ENCODE measurements around the gene STXBP5L. TPM values are rescaled to one million over a fixed set of nuclear protein-coding genes. Genes with fewer than 3 reads are reported as not detected.

STXBP5L gene
- total RNA-seq, 1 donor from 2014 or later: 2.1 TPM

DNA sequence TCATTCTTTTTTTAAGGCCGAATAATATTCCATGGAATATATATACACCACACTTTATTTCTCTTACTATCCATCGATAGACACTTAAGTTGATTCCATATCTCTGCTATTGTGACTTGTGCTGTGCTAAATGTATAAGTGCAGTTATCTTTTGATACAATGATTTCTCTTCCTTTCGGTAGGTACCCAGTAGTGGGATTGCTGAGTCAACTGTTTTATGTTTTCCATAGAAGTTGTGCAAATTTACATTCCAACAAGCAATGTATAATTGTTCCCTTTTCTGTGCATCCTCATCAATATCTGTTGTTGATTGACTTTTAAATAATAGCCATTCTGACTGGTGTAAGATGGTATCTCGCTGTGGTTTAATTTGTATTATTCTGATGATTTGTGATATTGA, 81.0 kb downstream of the STXBP5L start:
- Histone ChIP-seq H3K9ac (ENCODE audit: low read length) (no peak overlapping the region), H2AFZ (ENCODE audit: low read depth, low read length) (no peak overlapping the region), H4K20me1 (ENCODE audit: insufficient read depth, low read length) (no peaks in the 10 kb centered on the region), H3K9me3 (ENCODE audit: insufficient read depth, low read depth, low read length) (no peaks in the 10 kb centered on the region), H3K4me1 (ENCODE audit: insufficient read depth, low read length) (no peaks in the 10 kb centered on the region), H3K4me3 (ENCODE audit: insufficient read depth, low read depth, low read length) (no peak overlapping the region), H3K27me3 (ENCODE audit: insufficient read depth, low read length) (no peaks in the 10 kb centered on the region), H3K4me2 (ENCODE audit: low read length) (no peak overlapping the region), H3K36me3 (ENCODE audit: insufficient read depth, low read length) (no peaks in the 10 kb centered on the region), H3K27ac (ENCODE audit: low read depth, low read length) (no peak overlapping the region), H3K79me2 (ENCODE audit: insufficient read depth, low read length) (no peaks in the 10 kb centered on the region)
- H3K4me3 Mint-ChIP-seq (ENCODE audit: unreplicated experiment): no peak overlapping the region
- FAIRE-seq: no peak
- TF ChIP-seq, protein P1, sequence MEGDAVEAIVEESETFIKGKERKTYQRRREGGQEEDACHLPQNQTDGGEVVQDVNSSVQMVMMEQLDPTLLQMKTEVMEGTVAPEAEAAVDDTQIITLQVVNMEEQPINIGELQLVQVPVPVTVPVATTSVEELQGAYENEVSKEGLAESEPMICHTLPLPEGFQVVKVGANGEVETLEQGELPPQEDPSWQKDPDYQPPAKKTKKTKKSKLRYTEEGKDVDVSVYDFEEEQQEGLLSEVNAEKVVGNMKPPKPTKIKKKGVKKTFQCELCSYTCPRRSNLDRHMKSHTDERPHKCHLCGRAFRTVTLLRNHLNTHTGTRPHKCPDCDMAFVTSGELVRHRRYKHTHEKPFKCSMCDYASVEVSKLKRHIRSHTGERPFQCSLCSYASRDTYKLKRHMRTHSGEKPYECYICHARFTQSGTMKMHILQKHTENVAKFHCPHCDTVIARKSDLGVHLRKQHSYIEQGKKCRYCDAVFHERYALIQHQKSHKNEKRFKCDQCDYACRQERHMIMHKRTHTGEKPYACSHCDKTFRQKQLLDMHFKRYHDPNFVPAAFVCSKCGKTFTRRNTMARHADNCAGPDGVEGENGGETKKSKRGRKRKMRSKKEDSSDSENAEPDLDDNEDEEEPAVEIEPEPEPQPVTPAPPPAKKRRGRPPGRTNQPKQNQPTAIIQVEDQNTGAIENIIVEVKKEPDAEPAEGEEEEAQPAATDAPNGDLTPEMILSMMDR (IDR thresholded peaks at IDR 0.05; ENCODE audit: insufficient read depth, low read depth, low read length): no peak
- no peak for TF ChIP-seq EZH2 (IDR thresholded peaks at IDR 0.05; ENCODE audit: insufficient read depth, low read length)
- no peak overlapping the region for H3K27ac Mint-ChIP-seq (ENCODE audit: unreplicated experiment)
- no peaks in the 10 kb centered on the region for H3K27me3 Mint-ChIP-seq (ENCODE audit: low read depth, unreplicated experiment)
- H3K4me1 Mint-ChIP-seq (ENCODE audit: low read depth, unreplicated experiment): peaks cover under 1% of the 10 kb centered on the region
- DNase-seq (ENCODE audit: low read depth): no peak
- H3K9me3 Mint-ChIP-seq (ENCODE audit: unreplicated experiment): no peaks in the 10 kb centered on the region
- H3K36me3 Mint-ChIP-seq (ENCODE audit: low read depth, unreplicated experiment): no peaks in the 10 kb centered on the region

DNA sequence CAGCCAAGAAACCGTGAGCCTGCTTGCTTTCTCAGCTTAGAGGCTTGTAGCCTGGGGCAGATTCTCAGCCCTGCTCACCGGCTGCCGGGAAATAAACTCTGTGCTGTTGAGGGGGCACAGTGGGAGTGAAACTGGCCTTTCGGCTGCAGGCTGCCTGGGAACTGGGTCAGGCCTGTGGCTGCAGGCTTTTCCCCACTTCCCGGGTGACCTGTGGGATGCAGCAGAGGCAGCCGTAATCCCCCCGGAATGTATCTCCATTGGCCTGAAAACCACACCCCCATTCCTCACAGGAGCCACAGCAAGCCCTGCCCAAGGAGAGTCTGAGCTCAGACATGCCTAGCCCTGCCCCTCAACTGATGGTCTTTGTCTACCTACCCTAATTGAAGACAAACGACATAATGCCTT, 110.9 kb downstream of the STXBP5L start:
- Histone ChIP-seq H3K79me2 (ENCODE audit: insufficient read depth, low read length) (no peaks in the 10 kb centered on the region), H3K36me3 (ENCODE audit: insufficient read depth, low read length) (no peaks in the 10 kb centered on the region), H3K9ac (ENCODE audit: low read length) (no peak overlapping the region), H2AFZ (ENCODE audit: low read depth, low read length) (no peak overlapping the region), H3K27ac (ENCODE audit: low read depth, low read length) (no peak overlapping the region), H3K4me1 (ENCODE audit: insufficient read depth, low read length) (no peaks in the 10 kb centered on the region), H3K4me3 (ENCODE audit: insufficient read depth, low read depth, low read length) (no peak overlapping the region), H3K9me3 (ENCODE audit: insufficient read depth, low read depth, low read length) (no peaks in the 10 kb centered on the region), H3K27me3 (ENCODE audit: insufficient read depth, low read length) (no peaks in the 10 kb centered on the region), H3K4me2 (ENCODE audit: low read length) (no peak overlapping the region), H4K20me1 (ENCODE audit: insufficient read depth, low read length) (no peaks in the 10 kb centered on the region)
- no peak for TF ChIP-seq EZH2 (IDR thresholded peaks at IDR 0.05; ENCODE audit: insufficient read depth, low read length)
- TF ChIP-seq, protein P1 (IDR thresholded peaks at IDR 0.05; ENCODE audit: insufficient read depth, low read depth, low read length): no peak
- FAIRE-seq (no peak), DNase-seq (ENCODE audit: low read depth) (no peak)
- Mint-ChIP-seq H3K27ac (ENCODE audit: unreplicated experiment) (no peak overlapping the region), H3K36me3 (ENCODE audit: low read depth, unreplicated experiment) (no peaks in the 10 kb centered on the region), H3K27me3 (ENCODE audit: low read depth, unreplicated experiment) (no peaks in the 10 kb centered on the region), H3K4me1 (ENCODE audit: low read depth, unreplicated experiment) (no peaks in the 10 kb centered on the region), H3K9me3 (ENCODE audit: unreplicated experiment) (no peaks in the 10 kb centered on the region), H3K4me3 (ENCODE audit: unreplicated experiment) (no peak overlapping the region)

DNA sequence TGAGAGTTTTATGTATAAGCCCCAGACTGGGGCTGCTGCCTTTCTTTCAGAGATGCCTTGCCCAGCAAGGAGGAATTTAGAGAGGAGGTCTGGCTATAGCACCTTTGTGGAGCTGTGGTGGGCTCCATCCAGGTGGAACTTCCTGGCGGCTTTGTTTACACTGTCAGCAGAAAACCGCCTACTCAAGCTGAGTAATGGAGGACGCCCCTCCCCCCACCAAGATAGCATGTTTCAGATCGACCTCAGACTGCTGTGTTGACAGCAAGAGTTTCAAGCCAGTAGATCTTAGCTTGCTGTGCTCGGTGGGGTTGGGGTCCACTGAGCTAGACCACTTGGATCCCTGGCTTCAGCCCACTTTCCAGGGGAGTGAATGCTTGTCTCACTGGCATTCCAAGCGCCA, 155.6 kb downstream of the STXBP5L start:
- DNase-seq (ENCODE audit: low read depth): no peak
- no peak overlapping the region for H3K9ac ChIP-seq (ENCODE audit: low read length)
- H3K79me2 ChIP-seq (ENCODE audit: insufficient read depth, low read length): no peaks in the 10 kb centered on the region
- H3K4me2 ChIP-seq (ENCODE audit: low read length): no peak overlapping the region
- FAIRE-seq: no peak
- H3K9me3 ChIP-seq (ENCODE audit: insufficient read depth, low read depth, low read length): no peaks in the 10 kb centered on the region
- Mint-ChIP-seq H3K27ac (ENCODE audit: unreplicated experiment) (no peak overlapping the region), H3K27me3 (ENCODE audit: low read depth, unreplicated experiment) (no peaks in the 10 kb centered on the region), H3K9me3 (ENCODE audit: unreplicated experiment) (peaks cover 6% of the 10 kb centered on the region), H3K4me3 (ENCODE audit: unreplicated experiment) (no peak overlapping the region), H3K36me3 (ENCODE audit: low read depth, unreplicated experiment) (no peaks in the 10 kb centered on the region), H3K4me1 (ENCODE audit: low read depth, unreplicated experiment) (peaks cover 17% of the 10 kb centered on the region)
- no peaks in the 10 kb centered on the region for H3K27me3 ChIP-seq (ENCODE audit: insufficient read depth, low read length)
- no peaks in the 10 kb centered on the region for H3K4me1 ChIP-seq (ENCODE audit: insufficient read depth, low read length)
- no peaks in the 10 kb centered on the region for H4K20me1 ChIP-seq (ENCODE audit: insufficient read depth, low read length)
- no peak overlapping the region for H3K4me3 ChIP-seq (ENCODE audit: insufficient read depth, low read depth, low read length)
- H2AFZ ChIP-seq (ENCODE audit: low read depth, low read length): no peak overlapping the region
- TF ChIP-seq, protein P1 (IDR thresholded peaks at IDR 0.05; ENCODE audit: insufficient read depth, low read depth, low read length): no peak
- TF ChIP-seq EZH2 (IDR thresholded peaks at IDR 0.05; ENCODE audit: insufficient read depth, low read length): no peak
- no peaks in the 10 kb centered on the region for H3K36me3 ChIP-seq (ENCODE audit: insufficient read depth, low read length)
- no peak overlapping the region for H3K27ac ChIP-seq (ENCODE audit: low read depth, low read length)

All from astrocyte (in vitro differentiated cells and primary cell).